Peyer's patch (tissue), 4 donors: ENCODE data around the gene GMFB. TPM values are rescaled to one million over a fixed set of nuclear protein-coding genes. Genes with fewer than 3 reads are reported as not detected.

Experiments
- DNase-seq, 3 donors: peaks; one replicate each; pipeline ENCODE4 v3.0.0-alpha.2; 2017 to 2019
- H3K27ac ChIP-seq, 4 donors: fragments of 200-600 bp; sonication (generic); one replicate each; pipeline ENCODE4 v1.5.1; 2016 to 2019
- H3K27me3 ChIP-seq, 2 donors: fragments of 200-600 bp; sonication (generic); one replicate each; pipeline ENCODE4 v1.5.1; 2019
- H3K36me3 ChIP-seq, 3 donors: fragments of 200-600 bp; sonication (generic); one replicate each; pipeline ENCODE4 v1.5.1; 2016 to 2019
- H3K4me1 ChIP-seq, 4 donors: fragments of 200-600 bp; sonication (generic); one replicate each; pipeline ENCODE4 v1.5.1; 2016 to 2019
- H3K4me3 ChIP-seq, 4 donors: fragments of 200-600 bp; sonication (generic); 1 replicate in 3 of 4; 2 replicates in 1 of 4; pipeline ENCODE4 v1.5.1; 2016 to 2019; ENCODE audit warnings: mild to moderate bottlenecking in 1 of 4
- H3K9me3 ChIP-seq, 4 donors: fragments of 200-600 bp; sonication (generic); one replicate each; pipeline ENCODE4 v1.5.1; 2016 to 2019; ENCODE audit warnings: mild to moderate bottlenecking in 1 of 4
- CTCF ChIP-seq, 6 experiments: fragments of 450-650 bp in 4 of 6; fragments of 200-600 bp in 2 of 6; sonication (generic) in 1 of 6; IDR thresholded peaks; one replicate each; pipeline ENCODE4 v1.5.1; 2017 to 2019; ENCODE audit warnings: antibody characterized with exemption in 6 of 6, mild to moderate bottlenecking in 3 of 6, moderate library complexity in 1 of 6
- POLR2A ChIP-seq, 2 donors: fragments of 450-650 bp; IDR thresholded peaks; one replicate each; pipeline ENCODE4 v1.5.1; 2017; ENCODE audit warnings: antibody characterized with exemption in 2 of 2, mild to moderate bottlenecking in 2 of 2, moderate library complexity in 2 of 2
- total RNA-seq, 4 donors: library from RNA; depleted of rRNA; stranded (reverse); fragments of >200 nt; gene quantifications; one replicate each; pipeline ENCODE4 v1.1.0, GENCODE V29; 2016

GMFB gene
- total RNA-seq, 4 donors from 2014 or later: 35.5 to 60.9 (median 41.3) TPM

- Histone ChIP-seq H3K27me3 (no peaks in the 10 kb centered on the region), H3K4me3 (peak overlapping the region in 3 of 4 donors; percentile 81 to 98 (median 90)), H3K27ac (peak overlapping the region; percentile 89 to 99 (median 94)), H3K4me1 (peaks cover 0 to 37% (median 2%) of the 10 kb centered on the region in 4 donors), H3K9me3 (no peaks in the 10 kb centered on the region), H3K36me3 (peaks cover 0 to 5% (median 0%) of the 10 kb centered on the region in 3 donors)
- no peak for DNase-seq
- TF ChIP-seq POLR2A (IDR thresholded peaks at IDR 0.05) (no peak), CTCF (IDR thresholded peaks at IDR 0.05) (no peak)
These were observed 1.0 kb downstream of the GMFB start for GRCh38 chr14:54487771-54488170.

- no peaks in the 10 kb centered on the region for H3K9me3 ChIP-seq
- DNase-seq: no peak
- H3K4me1 ChIP-seq: peaks cover 0 to 37% (median 2%) of the 10 kb centered on the region in 4 donors
- no peaks in the 10 kb centered on the region for H3K27me3 ChIP-seq
- H3K27ac ChIP-seq: no peak overlapping the region
- no peak overlapping the region for H3K4me3 ChIP-seq
- no peak for TF ChIP-seq CTCF (IDR thresholded peaks at IDR 0.05)
- TF ChIP-seq POLR2A (IDR thresholded peaks at IDR 0.05): no peak
- peaks cover 0 to 12% (median 0%) of the 10 kb centered on the region in 3 donors for H3K36me3 ChIP-seq
These were observed 2.1 kb downstream of the GMFB start for GRCh38 chr14:54486685-54487084.

GRCh38 chr14:54483846-54484245 is 4.9 kb downstream of the GMFB start:
- peaks cover 0 to 26% (median 0%) of the 10 kb centered on the region in 4 donors for H3K4me1 ChIP-seq
- H3K36me3 ChIP-seq: peaks cover 0 to 32% (median 0%) of the 10 kb centered on the region in 3 donors
- no peak for DNase-seq
- TF ChIP-seq CTCF (IDR thresholded peaks at IDR 0.05) (no peak), POLR2A (IDR thresholded peaks at IDR 0.05) (no peak)
- no peak overlapping the region for H3K4me3 ChIP-seq
- H3K27ac ChIP-seq: no peak overlapping the region
- H3K9me3 ChIP-seq: no peaks in the 10 kb centered on the region
- no peaks in the 10 kb centered on the region for H3K27me3 ChIP-seq

- Histone ChIP-seq H3K4me3 (no peak overlapping the region), H3K36me3 (peaks cover 0 to 38% (median 0%) of the 10 kb centered on the region in 3 donors), H3K9me3 (no peaks in the 10 kb centered on the region), H3K27me3 (no peaks in the 10 kb centered on the region), H3K4me1 (peaks cover 0 to 26% (median 0%) of the 10 kb centered on the region in 4 donors), H3K27ac (no peak overlapping the region)
- DNase-seq: no peak
- no peak for TF ChIP-seq CTCF (IDR thresholded peaks at IDR 0.05)
- TF ChIP-seq POLR2A (IDR thresholded peaks at IDR 0.05): no peak
These were observed 5.6 kb downstream of the GMFB start for GRCh38 chr14:54483073-54483745.

GRCh38 chr14:54481695-54482094 is 7.1 kb downstream of the GMFB start:
- Histone ChIP-seq H3K4me3 (no peak overlapping the region), H3K27ac (no peak overlapping the region), H3K27me3 (no peaks in the 10 kb centered on the region), H3K4me1 (peaks cover 0 to 16% (median 0%) of the 10 kb centered on the region in 4 donors), H3K9me3 (no peaks in the 10 kb centered on the region), H3K36me3 (peaks cover 0 to 42% (median 0%) of the 10 kb centered on the region in 3 donors)
- no peak for TF ChIP-seq CTCF (IDR thresholded peaks at IDR 0.05)
- TF ChIP-seq POLR2A (IDR thresholded peaks at IDR 0.05): no peak
- no peak for DNase-seq
